Measurements from ENCODE around the gene CASS4.

Gene CASS4

DNA sequence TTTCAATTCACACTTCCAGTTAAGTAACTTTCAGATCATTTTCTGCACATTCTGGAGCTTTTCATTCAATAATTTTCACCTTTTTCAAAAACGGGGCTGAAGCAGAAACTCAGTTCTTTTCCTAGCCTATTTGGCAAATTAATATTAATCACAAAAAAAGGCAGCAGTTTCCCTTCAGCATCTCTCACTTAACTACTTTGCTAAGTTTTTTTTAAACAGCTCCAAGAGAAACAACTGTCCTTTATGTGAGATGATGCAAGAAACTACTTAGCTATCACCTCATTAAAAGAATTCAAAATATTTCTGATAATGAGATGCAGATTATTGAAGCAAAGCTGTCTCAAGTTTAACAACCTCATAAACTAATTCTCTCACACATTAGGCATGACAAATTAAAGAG lies 11.8 kb downstream of the CASS4 start:
- TF ChIP-seq, protein P1, sequence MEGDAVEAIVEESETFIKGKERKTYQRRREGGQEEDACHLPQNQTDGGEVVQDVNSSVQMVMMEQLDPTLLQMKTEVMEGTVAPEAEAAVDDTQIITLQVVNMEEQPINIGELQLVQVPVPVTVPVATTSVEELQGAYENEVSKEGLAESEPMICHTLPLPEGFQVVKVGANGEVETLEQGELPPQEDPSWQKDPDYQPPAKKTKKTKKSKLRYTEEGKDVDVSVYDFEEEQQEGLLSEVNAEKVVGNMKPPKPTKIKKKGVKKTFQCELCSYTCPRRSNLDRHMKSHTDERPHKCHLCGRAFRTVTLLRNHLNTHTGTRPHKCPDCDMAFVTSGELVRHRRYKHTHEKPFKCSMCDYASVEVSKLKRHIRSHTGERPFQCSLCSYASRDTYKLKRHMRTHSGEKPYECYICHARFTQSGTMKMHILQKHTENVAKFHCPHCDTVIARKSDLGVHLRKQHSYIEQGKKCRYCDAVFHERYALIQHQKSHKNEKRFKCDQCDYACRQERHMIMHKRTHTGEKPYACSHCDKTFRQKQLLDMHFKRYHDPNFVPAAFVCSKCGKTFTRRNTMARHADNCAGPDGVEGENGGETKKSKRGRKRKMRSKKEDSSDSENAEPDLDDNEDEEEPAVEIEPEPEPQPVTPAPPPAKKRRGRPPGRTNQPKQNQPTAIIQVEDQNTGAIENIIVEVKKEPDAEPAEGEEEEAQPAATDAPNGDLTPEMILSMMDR (IDR thresholded peaks at IDR 0.05) = no peak
- no peak for TF ChIP-seq ZFX (IDR thresholded peaks at IDR 0.05; ENCODE audit: borderline replicate concordance)
- no peak overlapping the region for H3K27ac ChIP-seq

DNA sequence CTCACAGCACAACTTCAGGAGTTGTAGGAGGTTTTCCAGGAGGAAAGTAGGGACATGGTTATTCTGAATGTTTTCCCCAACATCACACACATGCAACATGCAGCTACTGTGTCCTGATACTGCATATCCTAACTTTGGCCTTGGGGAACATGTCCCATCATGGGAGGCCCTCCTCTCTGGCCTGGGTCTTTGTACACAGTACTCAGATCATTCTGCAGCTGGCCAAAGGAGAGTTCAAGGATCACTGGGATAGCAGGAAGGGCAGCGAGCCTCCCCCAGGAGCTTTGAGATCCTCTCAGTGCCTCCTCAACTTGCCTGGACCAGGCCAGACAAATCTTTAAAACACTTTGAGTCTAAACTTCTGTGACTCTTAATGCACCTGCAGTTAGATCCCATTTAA lies 12.9 kb downstream of the CASS4 start:
- H3K27ac ChIP-seq = no peak overlapping the region
- TF ChIP-seq ZFX (IDR thresholded peaks at IDR 0.05; ENCODE audit: borderline replicate concordance) = no peak
- TF ChIP-seq, protein P1 (IDR thresholded peaks at IDR 0.05) = no peak

GRCh38 chr20:56426026-56426425 lies 14.0 kb downstream of the CASS4 start:
- no peak for TF ChIP-seq ZFX (IDR thresholded peaks at IDR 0.05; ENCODE audit: borderline replicate concordance)
- TF ChIP-seq, protein P1 (IDR thresholded peaks at IDR 0.05) = no peak
- no peak overlapping the region for H3K27ac ChIP-seq

DNA sequence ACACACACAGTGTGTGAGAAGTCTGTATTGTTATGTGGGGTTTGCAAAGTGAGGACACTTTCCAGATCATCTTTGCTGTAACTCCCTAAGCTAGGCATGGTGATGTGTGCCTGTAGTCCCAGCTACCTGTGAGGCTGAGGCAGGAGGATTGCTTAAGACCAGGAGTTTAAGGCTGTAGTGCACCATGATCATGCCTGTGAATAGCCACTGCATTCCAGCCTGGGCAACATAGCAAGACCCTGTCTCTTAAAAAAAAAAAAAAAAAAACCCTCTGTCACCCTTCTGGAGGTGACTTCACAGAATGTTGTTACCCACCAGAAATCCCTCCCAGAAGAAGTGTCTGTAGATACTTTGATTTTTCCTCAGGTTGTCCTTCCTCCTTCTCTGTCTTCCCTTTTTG lies 14.9 kb downstream of the CASS4 start:
- TF ChIP-seq, protein P1 (IDR thresholded peaks at IDR 0.05) = no peak
- TF ChIP-seq ZFX (IDR thresholded peaks at IDR 0.05; ENCODE audit: borderline replicate concordance) = no peak

GRCh38 chr20:56427797-56428196 lies 15.7 kb downstream of the CASS4 start:
- no peak overlapping the region for H3K27ac ChIP-seq
- no peak for TF ChIP-seq ZFX (IDR thresholded peaks at IDR 0.05; ENCODE audit: borderline replicate concordance)
- TF ChIP-seq, protein P1 (IDR thresholded peaks at IDR 0.05) = no peak

More for the DNA sequence above, 14.9 kb downstream of the CASS4 start:
- no peak overlapping the region for H3K27ac ChIP-seq

DNA sequence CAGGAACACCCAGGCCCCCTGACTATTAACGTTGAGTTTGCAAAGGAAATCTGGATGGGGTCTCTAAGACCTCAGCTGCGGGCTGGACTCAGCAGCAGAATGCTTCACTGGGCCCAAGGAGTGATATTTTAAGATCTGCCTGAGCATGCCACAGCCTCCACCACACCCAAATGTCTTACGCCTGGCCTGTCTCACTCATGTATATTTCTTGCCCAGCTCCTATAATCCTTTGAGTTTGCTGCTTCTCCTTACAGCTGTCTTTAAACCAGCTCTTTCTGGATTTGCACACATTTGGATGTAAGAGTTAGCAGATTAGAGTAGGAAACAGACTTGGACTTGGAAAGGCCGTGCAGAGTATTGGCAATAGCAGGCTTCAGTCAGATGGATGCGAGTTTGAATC lies 16.4 kb downstream of the CASS4 start:
- TF ChIP-seq, protein P1 (IDR thresholded peaks at IDR 0.05) = no peak
- no peak for TF ChIP-seq ZFX (IDR thresholded peaks at IDR 0.05; ENCODE audit: borderline replicate concordance)
- H3K27ac ChIP-seq = no peak overlapping the region

DNA sequence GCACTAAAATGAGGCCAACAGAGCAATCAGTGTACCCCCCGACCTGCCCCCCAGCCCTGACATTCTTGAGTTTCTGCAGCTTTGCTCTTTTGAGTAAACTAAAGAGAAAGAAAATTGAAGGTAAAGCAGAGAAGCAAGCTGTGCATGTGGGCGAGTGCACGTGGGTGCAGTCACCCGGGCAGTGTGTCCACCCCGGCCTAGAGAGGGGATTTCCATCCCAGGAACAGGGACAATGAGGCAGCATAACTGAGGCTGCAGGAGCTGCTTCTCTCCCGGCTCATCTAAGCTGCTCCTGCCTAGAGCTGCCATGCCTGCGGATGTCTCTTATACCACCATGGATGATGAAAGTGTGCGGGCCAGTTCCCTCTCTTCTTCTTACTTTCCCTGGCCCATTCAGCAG lies 16.8 kb downstream of the CASS4 start:
- TF ChIP-seq, protein P1 (IDR thresholded peaks at IDR 0.05) = no peak
- TF ChIP-seq ZFX (IDR thresholded peaks at IDR 0.05; ENCODE audit: borderline replicate concordance) = no peak
- no peak overlapping the region for H3K27ac ChIP-seq

All from 22Rv1 (cell line).